K562 (cell line): ENCODE results near the gene HIVEP3. TPM values are rescaled to one million over a fixed set of nuclear protein-coding genes. Genes with fewer than 3 reads are reported as not detected.

Experiments used
- ATAC-seq: fragments of 200-7000 bp; cut with Tn5 transposase; 3 replicates; pipeline ENCODE4 v1.9.1; 2020; ENCODE audit warnings: moderate library complexity
- BruUV-seq: library from RNA; stranded (reverse); fragments of 400-500 nt; replicated peaks from 2 replicates; lab custom pipeline; 2021; lab: Mats Ljungman, UMichigan
- CTCF ChIA-PET: fragments of 300-600 bp; formaldehyde crosslinking; extraction: SDS; loops from one replicate; lab custom pipeline; 2021; ENCODE audit warnings: low intra/inter-chr PET ratio; lab: Yijun Ruan, JAX
- POLR2A ChIA-PET: fragments of 300-600, 350-650 bp; sonication (Branson Sonifier 250); formaldehyde crosslinking; extraction: SDS; loops from one replicate; lab custom pipeline; 2021; ENCODE audit warnings: antibody characterized with exemption, inconsistent platforms; lab: Yijun Ruan, JAX
- DNase-seq, 4 experiments: peaks; one replicate each; pipeline versions ENCODE4 v3.0.0 to v3.0.0-alpha.2; 2011 to 2018; ENCODE audit warnings: low spot score in 3 of 4, mixed read lengths in 3 of 4; ENCODE audit errors: extremely low read depth in 1 of 4
- FAIRE-seq: peaks from 2 replicates; lab custom pipeline; 2011; peaks lifted over from hg19 to GRCh38; lab: Jason Lieb, UNC
- H2AFZ ChIP-seq: 2 replicates; pipeline ENCODE4 v1.6.0; 2011; ENCODE audit warnings: low read depth, low read length, control low read depth, inconsistent platforms
- H3K27ac ChIP-seq: fragments of 200-600 bp; 3 replicates; pipeline ENCODE4 v1.8.0; 2011; ENCODE audit warnings: low read depth, mild to moderate bottlenecking, control low read depth, inconsistent platforms, low read length, moderate library complexity, mixed read lengths; ENCODE audit errors: extremely low read depth
- H3K27me3 ChIP-seq, 2 experiments: fragments of 300-600 bp in 1 of 2; 2 replicates in 1 of 2; 3 replicates in 1 of 2; pipeline versions ENCODE4 v1.6.0 to v1.8.0; 2011; ENCODE audit warnings: inconsistent platforms in 2 of 2, low read length in 2 of 2, mild to moderate bottlenecking in 1 of 2, mixed read lengths in 1 of 2, moderate library complexity in 1 of 2; ENCODE audit not compliant: control insufficient read depth in 2 of 2, insufficient read depth in 2 of 2
- H3K36me3 ChIP-seq: fragments of 300-600 bp; 3 replicates; pipeline ENCODE4 v1.8.0; 2011; ENCODE audit warnings: mild to moderate bottlenecking, low read length, inconsistent platforms; ENCODE audit not compliant: control insufficient read depth, insufficient read depth
- H3K4me1 ChIP-seq, 2 experiments: fragments of 200-600 bp in 1 of 2; replicated peaks in 1 of 2; 2 replicates in 1 of 2; 3 replicates in 1 of 2; pipeline versions ENCODE4 v1.5.1 to v1.8.0; 2011; ENCODE audit warnings: inconsistent platforms in 2 of 2, low read length in 2 of 2, mild to moderate bottlenecking in 1 of 2, mixed read lengths in 1 of 2, moderate library complexity in 1 of 2; ENCODE audit not compliant: control insufficient read depth in 2 of 2, insufficient read depth in 2 of 2
- H3K4me2 ChIP-seq: 2 replicates; pipeline ENCODE4 v1.6.1; 2011; ENCODE audit warnings: low read length, control low read depth, inconsistent platforms, mixed read lengths; ENCODE audit not compliant: insufficient read depth
- H3K4me3 ChIP-seq: fragments of 200-600 bp; sonication (generic), shearing (Covaris generic); 2 replicates; pipeline ENCODE4 v1.5.1; 2016; ENCODE audit warnings: control low read depth, inconsistent platforms
- H3K79me2 ChIP-seq: fragments of 200-600 bp; 3 replicates; pipeline ENCODE4 v1.8.0; 2011; ENCODE audit warnings: low read length, inconsistent platforms; ENCODE audit not compliant: control insufficient read depth, insufficient read depth
- H3K9ac ChIP-seq, 2 experiments: 2 replicates each; pipeline versions ENCODE4 v1.6.0 to v1.6.1; 2011; ENCODE audit warnings: low read depth in 2 of 2, low read length in 2 of 2, control low read depth in 1 of 2, inconsistent platforms in 1 of 2, mild to moderate bottlenecking in 1 of 2, mixed read lengths in 1 of 2; ENCODE audit not compliant: insufficient read depth in 1 of 2
- H3K9me1 ChIP-seq: one replicate; pipeline ENCODE4 v1.6.0; 2011; ENCODE audit warnings: inconsistent platforms, mild to moderate bottlenecking, low read length, moderate library complexity; ENCODE audit not compliant: control insufficient read depth, insufficient read depth
- H3K9me3 ChIP-seq: replicated peaks from 2 replicates; pipeline ENCODE4 v1.5.1; 2011; ENCODE audit warnings: low read depth, low read length, inconsistent platforms; ENCODE audit not compliant: control insufficient read depth, insufficient read depth
- H4K20me1 ChIP-seq: replicated peaks from 2 replicates; pipeline ENCODE4 v1.6.1; 2011; ENCODE audit warnings: low read length, inconsistent platforms, mixed read lengths; ENCODE audit not compliant: control insufficient read depth, insufficient read depth
- FIP1L1 ChIP-seq: fragments of 200-400 bp; formaldehyde crosslinking; IDR thresholded peaks from 2 replicates; pipeline ENCODE4 v1.6.1; 2018; ENCODE audit warnings: mild to moderate bottlenecking, low read depth, low read length; ENCODE audit not compliant: poor library complexity, severe bottlenecking
- HDAC2 ChIP-seq: fragments of 450-650 bp; IDR thresholded peaks from 2 replicates; pipeline ENCODE4 v1.6.1; 2016; ENCODE audit warnings: mild to moderate bottlenecking
- HDAC6 ChIP-seq: IDR thresholded peaks from 2 replicates; pipeline ENCODE4 v1.6.1; 2012; ENCODE audit warnings: low read depth, mild to moderate bottlenecking, control low read depth, inconsistent platforms, low read length, moderate library complexity
- KLF16 ChIP-seq: IDR thresholded peaks from 2 replicates; pipeline ENCODE4 v1.6.1; 2016; ENCODE audit warnings: antibody characterized with exemption
- MCM2 ChIP-seq: fragments of 450-650 bp; IDR thresholded peaks from 2 replicates; pipeline ENCODE4 v1.6.1; 2017; ENCODE audit warnings: low read depth, mild to moderate bottlenecking
- TSHZ1 ChIP-seq: fragments of 250-450 bp; sonication (Bioruptor Pico); IDR thresholded peaks from 2 replicates; pipeline ENCODE4 v1.4.0; 2020; ENCODE audit warnings: mild to moderate bottlenecking, moderate library complexity
- WHSC1 ChIP-seq: IDR thresholded peaks from one replicate; pipeline ENCODE4 v1.6.1; 2012; ENCODE audit warnings: low read length, control low read depth, inconsistent platforms
- ZNF408 ChIP-seq: fragments of 250-450 bp; sonication (Bioruptor Pico); IDR thresholded peaks from 2 replicates; pipeline ENCODE4 v1.4.0; 2020; ENCODE audit warnings: low read depth, mild to moderate bottlenecking, moderate library complexity
- WGBS: fragments of 100-300 bp; shearing (Covaris generic); methylation state at CpG from one replicate; pipeline ENCODE4 v1.1.6; 2016; ENCODE audit warnings: low coverage, mixed read lengths; ENCODE audit not compliant: insufficient coverage; ENCODE audit errors: missing lambda C conversion rate; 5-methylcytosine and 5-hydroxymethylcytosine counted together
- in situ Hi-C: fragments of 300-500 bp; cut with MboI; formaldehyde crosslinking; loops from 4 replicates; pipeline ENCODE4 v1.15.0; 2018; ENCODE audit warnings: inconsistent platforms, mixed read lengths
- intact Hi-C: fragments of 100-400 bp; cut with micrococcal nuclease; formaldehyde crosslinking; loops from 2 replicates; pipeline ENCODE4 v1.14.2; 2022
- polyA plus RNA-seq, 8 experiments: library from polyadenylated mRNA; depleted of rRNA in 4 of 8; stranded (reverse) in 5 of 8; unstranded in 3 of 8; fragments of >200 nt; fragmentation: Nextera tagmentation in 2 of 8; fragmentation: Illumina TruSeq in 1 of 8; extraction: Ambion mirVana in 2 of 8; extraction: Trizol in 1 of 8; gene quantifications; 2 replicates each; pipeline versions ENCODE4 v1.2.1 to v1.2.3, GENCODE V29; 2011 to 2014; ENCODE audit warnings: inconsistent platforms in 1 of 8, missing spikeins in 1 of 8
- total RNA-seq, 7 experiments: library from RNA; depleted of rRNA in 6 of 7; stranded (reverse); fragments of >200 nt in 6 of 7; fragmentation: Illumina TruSeq in 2 of 7; extraction: Trizol in 2 of 7; gene quantifications; 2 replicates each; pipeline versions ENCODE4 v1.2.1 to v1.2.3, GENCODE V29; 2011 to 2021; ENCODE audit warnings: low replicate concordance in 1 of 7
- TF ChIP-seq, protein P1 (sequence below): sonication (generic); IDR thresholded peaks from 2 replicates; pipeline ENCODE4 v1.6.1; 2016

The HIVEP3 gene
- total and polyA plus RNA-seq, 9 of the 15 experiments (the other 6 are each of a cell fraction or from before 2014, with no cell fraction given) = 0.09 to 0.58 (median 0.34) TPM; not detected in 1

GRCh38 chr1:41671116-41671755 is 247.5 kb downstream of the HIVEP3 start:
- no peak overlapping the region for H2AFZ ChIP-seq
- 2% methylated on average over 15 of the region's 15 CpGs for WGBS
- intact Hi-C loops (no loop called here), in situ Hi-C loops (no loop called here)
- no peaks in the 10 kb centered on the region; a peak in 1 of 5 replicates for H3K4me1 ChIP-seq
- no peak for FAIRE-seq
- ATAC-seq = no peak
- no peak overlapping the region for H3K9ac ChIP-seq
- H3K9me3 ChIP-seq = no peaks in the 10 kb centered on the region
- no TSS peak for BruUV-seq
- H4K20me1 ChIP-seq = 0 out of 2 replicates have a peak, but pooled peaks cover 3% of the 10 kb centered on the region
- no peaks in the 10 kb centered on the region for H3K79me2 ChIP-seq
- H3K27ac ChIP-seq = no peak overlapping the region
- TF ChIP-seq ZNF408 (no peak), WHSC1 (no peak), HDAC2 (no peak), KLF16 (no peak), FIP1L1 (no peak), MCM2 (no peak), HDAC6 (no peak), TSHZ1 (CRISPR knock-in tag) (no peak)
- TF ChIP-seq, protein P1, sequence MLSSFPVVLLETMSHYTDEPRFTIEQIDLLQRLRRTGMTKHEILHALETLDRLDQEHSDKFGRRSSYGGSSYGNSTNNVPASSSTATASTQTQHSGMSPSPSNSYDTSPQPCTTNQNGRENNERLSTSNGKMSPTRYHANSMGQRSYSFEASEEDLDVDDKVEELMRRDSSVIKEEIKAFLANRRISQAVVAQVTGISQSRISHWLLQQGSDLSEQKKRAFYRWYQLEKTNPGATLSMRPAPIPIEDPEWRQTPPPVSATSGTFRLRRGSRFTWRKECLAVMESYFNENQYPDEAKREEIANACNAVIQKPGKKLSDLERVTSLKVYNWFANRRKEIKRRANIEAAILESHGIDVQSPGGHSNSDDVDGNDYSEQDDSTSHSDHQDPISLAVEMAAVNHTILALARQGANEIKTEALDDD = no peak
- no peaks in the 10 kb centered on the region for H3K36me3 ChIP-seq
- H3K4me3 ChIP-seq = no peak overlapping the region
- DNase-seq = no peak
- ChIA-PET POLR2A (interaction anchor here (1.1 to 2.0 kb wide), 2 partner anchors 10 to 11 kb away, joined by 4 to 6 read pairs; no protein-coding TSS in a partner anchor), CTCF (no interaction called here)
- H3K9me1 ChIP-seq = no peaks in the 10 kb centered on the region
- peaks cover 10 to 63% of the 10 kb centered on the region in 2 experiments; a peak in 4 of 5 replicates for H3K27me3 ChIP-seq
- no peak overlapping the region for H3K4me2 ChIP-seq
